ENCODE measurements around the gene COX11.

- TF ChIP-seq, protein P1, sequence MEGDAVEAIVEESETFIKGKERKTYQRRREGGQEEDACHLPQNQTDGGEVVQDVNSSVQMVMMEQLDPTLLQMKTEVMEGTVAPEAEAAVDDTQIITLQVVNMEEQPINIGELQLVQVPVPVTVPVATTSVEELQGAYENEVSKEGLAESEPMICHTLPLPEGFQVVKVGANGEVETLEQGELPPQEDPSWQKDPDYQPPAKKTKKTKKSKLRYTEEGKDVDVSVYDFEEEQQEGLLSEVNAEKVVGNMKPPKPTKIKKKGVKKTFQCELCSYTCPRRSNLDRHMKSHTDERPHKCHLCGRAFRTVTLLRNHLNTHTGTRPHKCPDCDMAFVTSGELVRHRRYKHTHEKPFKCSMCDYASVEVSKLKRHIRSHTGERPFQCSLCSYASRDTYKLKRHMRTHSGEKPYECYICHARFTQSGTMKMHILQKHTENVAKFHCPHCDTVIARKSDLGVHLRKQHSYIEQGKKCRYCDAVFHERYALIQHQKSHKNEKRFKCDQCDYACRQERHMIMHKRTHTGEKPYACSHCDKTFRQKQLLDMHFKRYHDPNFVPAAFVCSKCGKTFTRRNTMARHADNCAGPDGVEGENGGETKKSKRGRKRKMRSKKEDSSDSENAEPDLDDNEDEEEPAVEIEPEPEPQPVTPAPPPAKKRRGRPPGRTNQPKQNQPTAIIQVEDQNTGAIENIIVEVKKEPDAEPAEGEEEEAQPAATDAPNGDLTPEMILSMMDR (conservative IDR thresholded peaks at IDR 0.05; ENCODE audit: low read length) = no peak
- no peak for TF ChIP-seq EZH2phosphoT487 (IDR thresholded peaks at IDR 0.05; ENCODE audit: borderline replicate concordance)
Observed at GRCh38 chr17:54948380-54948779, 20.1 kb downstream of the COX11 start.
